Neural progenitor cell (in vitro differentiated cells): Measurements from ENCODE around the gene PADI4. TPM values are rescaled to one million over a fixed set of nuclear protein-coding genes. Genes with fewer than 3 reads are reported as not detected.

Experiments used
- DNase-seq: peaks from one replicate; pipeline ENCODE4 v3.0.0-alpha.2; 2016; ENCODE audit warnings: low spot score
- H2AFZ ChIP-seq: fragments of 200-600 bp; sonication (generic); replicated peaks from 2 replicates; pipeline ENCODE4 v1.6.1; 2016; ENCODE audit warnings: antibody characterized with exemption
- H3F3A ChIP-seq: fragments of 200-600 bp; sonication (generic); 2 replicates; pipeline ENCODE4 v1.6.1; 2016; ENCODE audit warnings: antibody characterized with exemption, low read depth
- H3K27ac ChIP-seq: fragments of 200-600 bp; sonication (generic); 2 replicates; pipeline ENCODE4 v1.5.1; 2016; ENCODE audit warnings: mild to moderate bottlenecking
- H3K27me3 ChIP-seq: fragments of 200-600 bp; sonication (generic); 2 replicates; pipeline ENCODE4 v1.6.1; 2016; ENCODE audit warnings: mild to moderate bottlenecking, moderate library complexity
- H3K36me3 ChIP-seq: fragments of 200-600 bp; sonication (generic); 2 replicates; pipeline ENCODE4 v1.5.1; 2016
- H3K4me1 ChIP-seq: fragments of 200-600 bp; sonication (generic); 2 replicates; pipeline ENCODE4 v1.6.1; 2016; ENCODE audit warnings: mixed run types
- H3K4me2 ChIP-seq: fragments of 200-600 bp; sonication (generic); 2 replicates; pipeline ENCODE4 v1.6.1; 2016
- H3K4me3 ChIP-seq: fragments of 200-600 bp; sonication (generic); 2 replicates; pipeline ENCODE4 v1.5.1; 2016
- H3K79me2 ChIP-seq: fragments of 200-600 bp; sonication (generic); 2 replicates; pipeline ENCODE4 v1.6.1; 2016; ENCODE audit warnings: low read depth
- H3K9ac ChIP-seq: fragments of 200-600 bp; sonication (generic); 2 replicates; pipeline ENCODE4 v1.6.1; 2016
- H3K9me3 ChIP-seq: fragments of 200-600 bp; sonication (generic); 2 replicates; pipeline ENCODE4 v1.5.1; 2016; ENCODE audit warnings: low read depth
- H4K20me1 ChIP-seq: fragments of 200-600 bp; sonication (generic); 2 replicates; pipeline ENCODE4 v1.6.1; 2016; ENCODE audit warnings: low read depth
- H3K27ac Mint-ChIP-seq: 3 replicates; pipeline ENCODE4 v1.8.0; 2021; ENCODE audit warnings: mixed read lengths
- H3K27me3 Mint-ChIP-seq: 2 replicates; pipeline ENCODE4 v1.8.0; 2022; ENCODE audit warnings: low read depth, mild to moderate bottlenecking, inconsistent platforms, moderate library complexity, mixed read lengths; ENCODE audit not compliant: insufficient read depth
- H3K36me3 Mint-ChIP-seq: 3 replicates; pipeline ENCODE4 v1.8.0; 2021; ENCODE audit warnings: mixed read lengths
- H3K4me1 Mint-ChIP-seq: 3 replicates; pipeline ENCODE4 v1.8.0; 2021; ENCODE audit warnings: mixed read lengths
- H3K4me3 Mint-ChIP-seq: 3 replicates; pipeline ENCODE4 v1.8.0; 2021; ENCODE audit warnings: mild to moderate bottlenecking, moderate library complexity, mixed read lengths
- H3K9me3 Mint-ChIP-seq: 3 replicates; pipeline ENCODE4 v1.8.0; 2020; ENCODE audit warnings: mixed read lengths
- CTCF ChIP-seq: fragments of 200-600 bp; sonication (generic); IDR thresholded peaks from 2 replicates; pipeline ENCODE4 v1.5.1; 2017; ENCODE audit warnings: antibody characterized with exemption, mild to moderate bottlenecking
- EZH2 ChIP-seq: fragments of 200-600 bp; sonication (generic); IDR thresholded peaks from 2 replicates; pipeline ENCODE4 v1.6.1; 2017; ENCODE audit warnings: antibody characterized with exemption, mild to moderate bottlenecking, moderate library complexity
- EZH2phosphoT487 ChIP-seq: fragments of 200-600 bp; sonication (generic); IDR thresholded peaks from 2 replicates; pipeline ENCODE4 v1.6.1; 2017; ENCODE audit warnings: antibody characterized with exemption
- total RNA-seq: library from RNA; depleted of rRNA; stranded (reverse); fragments of >200 nt; gene quantifications from 2 replicates; pipeline ENCODE4 v1.2.3, GENCODE V29; 2015; ENCODE audit warnings: low replicate concordance

The PADI4 gene
- total RNA-seq, 1 donor from 2014 or later = not detected

- Mint-ChIP-seq H3K36me3 (no peaks in the 10 kb centered on the region), H3K27me3 (peaks cover 6% of the 10 kb centered on the region), H3K4me1 (peaks cover 2% of the 10 kb centered on the region), H3K4me3 (no peak overlapping the region), H3K9me3 (peaks cover 2% of the 10 kb centered on the region), H3K27ac (no peak overlapping the region)
- Histone ChIP-seq H3K9me3 (no peaks in the 10 kb centered on the region), H3K4me1 (no peaks in the 10 kb centered on the region), H3K4me3 (no peak overlapping the region), H2AFZ (no peak overlapping the region), H3K27me3 (no peaks in the 10 kb centered on the region), H3K9ac (no peak overlapping the region), H3K79me2 (no peaks in the 10 kb centered on the region), H3K27ac (no peak overlapping the region), H3K36me3 (no peaks in the 10 kb centered on the region), H3K4me2 (no peak overlapping the region), H4K20me1 (no peaks in the 10 kb centered on the region), H3F3A (no peaks in the 10 kb centered on the region)
- DNase-seq = no peak
- no peak for TF ChIP-seq EZH2
Observed at GRCh38 chr1:17350083-17350482, 42.1 kb downstream of the PADI4 start.

GRCh38 chr1:17350928-17351446 is 43.0 kb downstream of the PADI4 start:
- no peak overlapping the region for H3K4me3 ChIP-seq
- H3K36me3 ChIP-seq = no peaks in the 10 kb centered on the region
- no peaks in the 10 kb centered on the region for H4K20me1 ChIP-seq
- no peak overlapping the region for H2AFZ ChIP-seq
- no peak overlapping the region for H3K27ac ChIP-seq
- H3K9ac ChIP-seq = no peak overlapping the region
- H3K9me3 ChIP-seq = no peaks in the 10 kb centered on the region
- H3F3A ChIP-seq = no peaks in the 10 kb centered on the region
- Mint-ChIP-seq H3K36me3 (no peaks in the 10 kb centered on the region), H3K4me1 (peaks cover 2% of the 10 kb centered on the region), H3K27me3 (peaks cover 6% of the 10 kb centered on the region), H3K9me3 (no peaks in the 10 kb centered on the region), H3K4me3 (no peak overlapping the region), H3K27ac (no peak overlapping the region)
- no peak for DNase-seq
- no peaks in the 10 kb centered on the region for H3K27me3 ChIP-seq
- H3K4me1 ChIP-seq = no peaks in the 10 kb centered on the region
- H3K79me2 ChIP-seq = no peaks in the 10 kb centered on the region
- H3K4me2 ChIP-seq = no peak overlapping the region
- TF ChIP-seq EZH2 (no peak), CTCF (no peak), EZH2phosphoT487 (no peak)

GRCh38 chr1:17351598-17352324 is 43.8 kb downstream of the PADI4 start:
- peaks cover 11% of the 10 kb centered on the region for H3K27me3 Mint-ChIP-seq
- Histone ChIP-seq H3K4me2 (no peak overlapping the region), H3K27me3 (no peaks in the 10 kb centered on the region), H3K9ac (no peak overlapping the region), H3K79me2 (no peaks in the 10 kb centered on the region), H3K27ac (no peak overlapping the region), H4K20me1 (no peaks in the 10 kb centered on the region), H3K4me3 (no peak overlapping the region), H3F3A (no peaks in the 10 kb centered on the region), H3K4me1 (no peaks in the 10 kb centered on the region), H2AFZ (no peak overlapping the region), H3K36me3 (no peaks in the 10 kb centered on the region), H3K9me3 (no peaks in the 10 kb centered on the region)
- no peak for DNase-seq
- TF ChIP-seq CTCF (no peak), EZH2phosphoT487 (no peak), EZH2 (no peak)
- H3K9me3 Mint-ChIP-seq = no peaks in the 10 kb centered on the region
- no peaks in the 10 kb centered on the region for H3K36me3 Mint-ChIP-seq
- H3K27ac Mint-ChIP-seq = no peak overlapping the region
- no peak overlapping the region for H3K4me3 Mint-ChIP-seq
- peaks cover 2% of the 10 kb centered on the region for H3K4me1 Mint-ChIP-seq

GRCh38 chr1:17352419-17352909 is 44.5 kb downstream of the PADI4 start:
- no peak overlapping the region for H2AFZ ChIP-seq
- no peaks in the 10 kb centered on the region for H3K9me3 Mint-ChIP-seq
- no peaks in the 10 kb centered on the region for H3K27me3 ChIP-seq
- H3K9me3 ChIP-seq = no peaks in the 10 kb centered on the region
- H4K20me1 ChIP-seq = no peaks in the 10 kb centered on the region
- no peaks in the 10 kb centered on the region for H3K79me2 ChIP-seq
- H3K27ac ChIP-seq = no peak overlapping the region
- no peaks in the 10 kb centered on the region for H3K36me3 Mint-ChIP-seq
- no peaks in the 10 kb centered on the region for H3K36me3 ChIP-seq
- H3K27ac Mint-ChIP-seq = no peak overlapping the region
- H3K4me3 Mint-ChIP-seq = no peak overlapping the region
- H3K4me1 ChIP-seq = no peaks in the 10 kb centered on the region
- no peak overlapping the region for H3K4me2 ChIP-seq
- no peaks in the 10 kb centered on the region for H3F3A ChIP-seq
- TF ChIP-seq EZH2 (no peak), EZH2phosphoT487 (no peak), CTCF (no peak)
- no peak for DNase-seq
- H3K27me3 Mint-ChIP-seq = peaks cover 13% of the 10 kb centered on the region
- no peak overlapping the region for H3K4me3 ChIP-seq
- H3K4me1 Mint-ChIP-seq = peaks cover 2% of the 10 kb centered on the region
- no peak overlapping the region for H3K9ac ChIP-seq
